ENCODE results near the gene MFSD1. TPM values are rescaled to one million over a fixed set of nuclear protein-coding genes. Genes with fewer than 3 reads are reported as not detected.

MFSD1 gene
- total RNA-seq, 2 donors from 2014 or later = 43.9 to 45.6 TPM

- Histone ChIP-seq H3K4me1 (no peaks in the 10 kb centered on the region), H3K9me3 (no peaks in the 10 kb centered on the region), H3K4me3 (no peak overlapping the region), H3K27ac (peak overlapping the region in 1 of 2 donors; percentile 24), H3K36me3 (peaks cover 63% of the 10 kb centered on the region), H3K27me3 (no peaks in the 10 kb centered on the region)
- no peak for DNase-seq (ENCODE audit: low spot score)
- TF ChIP-seq CTCF (IDR thresholded peaks at IDR 0.05) = no peak
Observed at GRCh38 chr3:158809642-158810041, 7.8 kb downstream of the MFSD1 start.

- no peak for DNase-seq (ENCODE audit: low spot score)
- Histone ChIP-seq H3K27ac (peak overlapping the region in 1 of 2 donors; percentile 49), H3K27me3 (no peaks in the 10 kb centered on the region), H3K36me3 (peaks cover 69% of the 10 kb centered on the region), H3K9me3 (no peaks in the 10 kb centered on the region), H3K4me3 (no peak overlapping the region), H3K4me1 (no peaks in the 10 kb centered on the region)
- TF ChIP-seq CTCF (IDR thresholded peaks at IDR 0.05) = no peak
Observed at GRCh38 chr3:158810823-158811724, 9.2 kb downstream of the MFSD1 start.

- no peaks in the 10 kb centered on the region for H3K27me3 ChIP-seq
- DNase-seq (ENCODE audit: low spot score) = no peak
- no peak overlapping the region for H3K27ac ChIP-seq
- peaks cover 49% of the 10 kb centered on the region for H3K36me3 ChIP-seq
- H3K4me3 ChIP-seq = no peak overlapping the region
- no peaks in the 10 kb centered on the region for H3K9me3 ChIP-seq
- H3K4me1 ChIP-seq = no peaks in the 10 kb centered on the region
- no peak for TF ChIP-seq CTCF (IDR thresholded peaks at IDR 0.05)
Observed at GRCh38 chr3:158819282-158819681, 17.4 kb downstream of the MFSD1 start.

GRCh38 chr3:158820521-158820920 lies 18.7 kb downstream of the MFSD1 start:
- Histone ChIP-seq H3K27ac (no peak overlapping the region), H3K4me1 (no peaks in the 10 kb centered on the region), H3K9me3 (no peaks in the 10 kb centered on the region), H3K27me3 (no peaks in the 10 kb centered on the region), H3K36me3 (peaks cover 52% of the 10 kb centered on the region), H3K4me3 (no peak overlapping the region)
- TF ChIP-seq CTCF (IDR thresholded peaks at IDR 0.05) = no peak
- no peak for DNase-seq (ENCODE audit: low spot score)

- Histone ChIP-seq H3K4me3 (no peak overlapping the region), H3K27me3 (no peaks in the 10 kb centered on the region), H3K27ac (no peak overlapping the region), H3K4me1 (no peaks in the 10 kb centered on the region), H3K36me3 (peaks cover 53% of the 10 kb centered on the region), H3K9me3 (no peaks in the 10 kb centered on the region)
- no peak for DNase-seq (ENCODE audit: low spot score)
- TF ChIP-seq CTCF (IDR thresholded peaks at IDR 0.05) = no peak
Observed at GRCh38 chr3:158821847-158822246, 20.0 kb downstream of the MFSD1 start.
